Neuron (in vitro differentiated cells): ENCODE measurements around the gene SRD5A3.

Experiments
- H2AFZ ChIP-seq: one replicate; pipeline ENCODE4 v1.6.1; 2013; ENCODE audit warnings: low read depth, mild to moderate bottlenecking, inconsistent platforms, low read length, moderate library complexity
- H3K27me3 ChIP-seq: one replicate; pipeline ENCODE4 v1.6.1; 2013; ENCODE audit warnings: low read length; ENCODE audit not compliant: insufficient read depth
- H3K36me3 ChIP-seq: one replicate; pipeline ENCODE4 v1.6.1; 2013; ENCODE audit warnings: low read length; ENCODE audit not compliant: insufficient read depth
- H3K4me1 ChIP-seq: one replicate; pipeline ENCODE4 v1.6.1; 2013; ENCODE audit warnings: low read length; ENCODE audit not compliant: insufficient read depth
- H3K4me3 ChIP-seq: 2 replicates; pipeline ENCODE4 v1.5.1; 2013; ENCODE audit warnings: mild to moderate bottlenecking, low read length, moderate library complexity
- H3K9me3 ChIP-seq: one replicate; pipeline ENCODE4 v1.6.1; 2013; ENCODE audit warnings: low read length

The SRD5A3 gene

DNA sequence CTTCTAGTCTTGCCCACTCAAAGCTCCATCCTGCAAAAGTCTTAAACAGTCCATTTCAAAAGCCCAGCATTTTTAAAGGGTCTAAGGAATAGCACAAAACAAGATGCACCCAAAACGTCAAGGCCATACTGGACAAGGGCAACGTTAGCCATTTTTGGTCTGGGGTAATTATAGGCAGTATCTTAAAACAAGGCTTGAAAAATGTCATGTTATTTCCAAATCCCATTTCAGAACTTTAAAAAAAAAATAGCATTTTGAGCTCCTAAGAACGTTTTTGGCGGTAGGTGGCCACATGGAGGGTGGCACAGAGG, 49.1 kb downstream of the SRD5A3 start:
- Histone ChIP-seq H3K4me1 (peaks cover 26% of the 10 kb centered on the region), H3K27me3 (no peaks in the 10 kb centered on the region), H2AFZ (peak overlapping the region; percentile 83), H3K36me3 (peaks cover 3% of the 10 kb centered on the region), H3K4me3 (peak overlapping the region; percentile 96), H3K9me3 (no peaks in the 10 kb centered on the region)

DNA sequence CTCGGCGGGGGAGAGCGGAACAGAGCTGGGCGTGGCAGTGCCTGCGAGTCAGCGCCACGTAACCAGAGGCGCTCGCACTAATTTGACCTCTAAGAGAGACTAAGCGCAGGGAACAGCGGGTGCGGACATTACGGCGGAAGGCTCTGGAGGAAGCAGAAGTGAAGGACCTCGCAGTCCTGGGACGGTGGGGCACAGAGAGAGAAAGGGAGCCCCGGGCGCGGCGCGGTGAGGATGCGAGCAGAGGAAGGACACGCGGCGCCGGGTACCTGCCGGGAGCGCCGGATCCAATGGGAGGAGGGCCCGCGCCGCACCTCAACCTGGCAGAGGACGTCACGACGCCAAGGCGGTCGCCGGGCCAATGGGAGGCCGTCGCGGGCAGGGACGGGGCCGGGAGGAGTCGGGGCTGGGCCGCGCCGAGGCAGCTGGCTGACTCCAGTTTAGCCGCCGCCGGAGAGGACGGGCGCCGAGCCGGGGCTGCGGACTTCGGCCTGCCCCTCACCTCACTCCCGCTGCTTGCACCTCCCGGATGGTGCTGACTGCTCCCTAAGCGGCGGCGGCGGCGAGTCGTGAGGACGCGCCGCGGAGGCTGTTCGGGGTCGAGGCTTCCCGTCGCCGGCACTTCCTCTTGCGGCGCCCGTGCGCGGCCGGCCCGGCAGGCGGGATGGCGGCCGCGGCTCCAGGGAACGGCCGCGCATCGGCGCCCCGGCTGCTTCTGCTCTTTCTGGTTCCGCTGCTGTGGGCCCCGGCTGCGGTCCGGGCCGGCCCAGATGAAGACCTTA, 49.7 kb downstream of the SRD5A3 start, which contains the start of gene TMEM165:
TSS of gene TMEM165 (plus strand) at position 429 of the 779 bp plus-strand sequence. CDS start at position 662, 233 bp downstream.
- Histone ChIP-seq H3K4me1 (peaks cover 26% of the 10 kb centered on the region), H2AFZ (peak within 1 kb of the TSS; percentile 83), H3K36me3 (peaks cover 5% of the 10 kb centered on the region), H3K4me3 (peak within 1 kb of the TSS; percentile 96), H3K9me3 (no peaks in the 10 kb centered on the region), H3K27me3 (no peaks in the 10 kb centered on the region)

DNA sequence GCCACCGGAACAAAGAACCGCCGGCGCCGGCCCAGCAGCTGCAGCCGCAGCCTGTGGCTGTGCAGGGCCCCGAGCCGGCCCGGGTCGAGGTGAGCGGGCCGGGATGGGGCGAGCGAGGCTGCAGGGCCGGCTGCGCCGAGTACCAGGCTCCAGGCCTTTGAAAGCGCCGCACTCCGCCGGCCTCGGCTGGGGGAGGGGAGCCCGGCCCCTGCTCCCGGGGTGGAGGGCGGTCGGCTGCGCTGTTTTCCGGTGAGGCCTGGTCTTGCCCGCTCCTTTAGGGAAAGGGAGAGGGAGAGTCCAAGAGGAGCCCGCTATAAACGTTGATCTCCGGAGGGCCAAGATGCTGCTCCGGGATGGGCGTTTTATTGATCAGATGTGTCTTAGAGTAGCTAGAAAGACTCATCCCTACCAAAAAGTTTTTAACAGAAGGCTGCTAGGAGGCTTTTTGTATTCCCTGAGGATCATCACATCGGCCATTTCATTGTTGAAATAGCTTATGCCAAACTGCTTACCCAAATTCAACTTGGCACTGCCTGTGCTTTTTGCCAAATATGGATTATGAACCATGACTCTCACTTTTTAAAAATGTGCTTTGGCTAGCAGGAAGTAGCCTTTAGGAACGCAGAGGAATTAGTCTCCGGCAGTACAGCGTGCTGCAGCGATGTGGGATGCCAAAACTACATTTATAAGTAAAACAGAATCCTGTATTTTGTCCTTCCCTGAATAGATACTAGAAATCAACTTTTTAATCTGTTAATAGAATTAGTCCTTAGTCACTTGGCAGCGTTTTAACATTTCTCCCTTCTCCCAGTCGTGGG, 50.5 kb downstream of the SRD5A3 start:
- H3K9me3 ChIP-seq, result no peaks in the 10 kb centered on the region
- peak overlapping the region; percentile 83 for H2AFZ ChIP-seq
- peak overlapping the region; percentile 96 for H3K4me3 ChIP-seq
- peaks cover 26% of the 10 kb centered on the region for H3K4me1 ChIP-seq
- no peaks in the 10 kb centered on the region for H3K27me3 ChIP-seq
- peaks cover 13% of the 10 kb centered on the region for H3K36me3 ChIP-seq

DNA sequence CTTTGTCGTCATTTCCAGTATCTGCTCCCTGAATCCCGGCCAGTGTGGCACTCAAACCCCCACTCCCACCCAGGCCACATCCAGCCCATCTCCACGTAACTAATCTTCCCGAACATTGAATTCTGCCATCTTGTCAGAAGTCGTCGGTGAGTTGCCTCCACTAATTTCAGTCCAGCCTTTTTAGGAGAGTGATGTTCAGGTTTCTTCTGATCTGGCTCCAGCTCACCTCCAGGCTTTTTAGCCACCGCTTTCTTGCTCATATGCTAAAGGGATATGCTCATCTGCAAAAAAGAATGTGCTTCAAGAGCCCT, 51.0 kb downstream of the SRD5A3 start:
- Histone ChIP-seq H2AFZ (no peak overlapping the region), H3K4me3 (peak overlapping the region; percentile 96), H3K36me3 (peaks cover 13% of the 10 kb centered on the region), H3K27me3 (no peaks in the 10 kb centered on the region), H3K4me1 (peaks cover 26% of the 10 kb centered on the region), H3K9me3 (no peaks in the 10 kb centered on the region)

DNA sequence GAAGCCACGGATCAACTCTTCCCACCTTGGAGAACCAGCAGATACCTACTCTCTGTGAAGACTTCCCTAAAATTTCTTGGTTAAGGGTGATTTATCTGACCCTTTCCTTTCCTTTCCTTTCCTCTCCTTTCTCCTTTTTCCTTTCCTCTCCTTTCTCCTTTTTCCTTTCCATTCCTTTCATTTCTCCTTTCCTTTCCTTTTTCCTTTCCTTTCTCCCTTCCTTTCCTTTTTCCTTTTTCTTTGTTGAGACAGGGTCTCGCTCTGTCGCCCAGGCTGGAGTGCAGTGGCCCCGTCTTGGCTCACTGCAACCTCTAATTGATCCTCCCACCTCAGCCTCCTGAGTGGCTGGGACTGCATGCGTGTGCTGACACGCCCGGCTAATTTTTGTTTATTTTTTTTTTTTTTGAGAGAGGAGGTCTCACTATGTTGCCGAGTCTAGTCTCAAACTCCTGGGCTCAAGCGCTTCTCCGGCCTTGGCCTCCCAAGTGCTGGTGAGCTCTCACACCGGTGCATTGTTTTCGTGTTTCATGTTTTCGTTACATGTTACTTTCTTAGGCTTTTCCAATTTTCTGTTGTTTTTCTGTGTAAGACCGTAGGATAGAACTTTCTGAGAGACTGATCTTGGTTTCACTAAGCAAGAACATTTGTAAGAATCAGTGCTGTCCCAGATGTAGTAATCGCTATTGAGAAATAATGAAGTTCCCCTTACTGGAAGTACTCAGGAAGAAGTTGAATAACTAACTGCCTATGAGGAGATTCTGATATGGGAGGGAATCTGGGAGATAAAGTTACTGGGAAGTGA, 51.7 kb downstream of the SRD5A3 start:
- Histone ChIP-seq H2AFZ (no peak overlapping the region), H3K27me3 (no peaks in the 10 kb centered on the region), H3K4me1 (peaks cover 26% of the 10 kb centered on the region), H3K4me3 (peak overlapping the region; percentile 96), H3K36me3 (peaks cover 13% of the 10 kb centered on the region), H3K9me3 (no peaks in the 10 kb centered on the region)

DNA sequence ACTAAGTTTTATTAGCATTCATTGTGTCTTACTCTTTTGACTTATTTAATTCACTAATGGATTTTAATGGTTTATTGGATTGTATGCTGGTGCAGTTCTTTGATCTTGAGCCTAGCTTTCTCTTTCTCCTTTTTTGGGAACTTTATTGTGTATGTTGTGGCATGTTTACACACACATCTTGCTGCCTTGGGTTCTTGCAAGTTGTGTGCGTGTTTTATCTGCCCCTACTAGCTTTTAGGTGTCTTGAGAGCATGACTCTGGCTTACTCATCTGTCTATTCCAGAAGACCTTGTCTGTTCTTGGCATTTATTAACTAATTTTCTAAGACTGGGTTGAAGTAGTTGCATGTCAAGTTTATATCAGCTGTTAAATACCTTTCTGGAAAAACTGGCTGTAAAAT, 52.4 kb downstream of the SRD5A3 start:
- H3K4me3 ChIP-seq, result peak overlapping the region; percentile 96

DNA sequence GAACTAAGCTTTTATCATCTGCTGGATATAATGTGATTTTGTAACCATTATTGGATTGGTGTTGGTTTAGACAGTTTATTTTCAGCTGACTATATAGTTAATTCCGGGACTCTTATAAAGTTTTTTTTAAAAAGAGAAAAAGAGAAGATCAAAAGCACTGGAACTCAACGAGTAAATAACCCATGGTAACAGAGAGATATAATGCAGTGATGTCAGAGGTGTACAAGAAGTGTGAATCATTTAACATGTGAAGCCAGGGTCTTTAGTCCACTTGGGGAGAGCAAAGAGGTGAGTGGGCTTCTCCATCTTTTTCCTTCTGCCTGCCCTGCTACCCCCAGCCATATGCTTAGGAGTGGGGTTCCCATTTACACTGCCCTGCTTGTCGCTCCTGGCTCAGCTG, 52.9 kb downstream of the SRD5A3 start:
- Histone ChIP-seq H3K36me3 (peaks cover 21% of the 10 kb centered on the region), H3K9me3 (peaks cover 2% of the 10 kb centered on the region), H2AFZ (no peak overlapping the region), H3K4me3 (peak overlapping the region; percentile 96), H3K4me1 (peaks cover 26% of the 10 kb centered on the region), H3K27me3 (no peaks in the 10 kb centered on the region)

More for the DNA sequence above, 52.4 kb downstream of the SRD5A3 start:
- Histone ChIP-seq H3K9me3 (no peaks in the 10 kb centered on the region), H3K27me3 (no peaks in the 10 kb centered on the region), H3K4me1 (peaks cover 26% of the 10 kb centered on the region), H3K36me3 (peaks cover 16% of the 10 kb centered on the region), H2AFZ (no peak overlapping the region)

DNA sequence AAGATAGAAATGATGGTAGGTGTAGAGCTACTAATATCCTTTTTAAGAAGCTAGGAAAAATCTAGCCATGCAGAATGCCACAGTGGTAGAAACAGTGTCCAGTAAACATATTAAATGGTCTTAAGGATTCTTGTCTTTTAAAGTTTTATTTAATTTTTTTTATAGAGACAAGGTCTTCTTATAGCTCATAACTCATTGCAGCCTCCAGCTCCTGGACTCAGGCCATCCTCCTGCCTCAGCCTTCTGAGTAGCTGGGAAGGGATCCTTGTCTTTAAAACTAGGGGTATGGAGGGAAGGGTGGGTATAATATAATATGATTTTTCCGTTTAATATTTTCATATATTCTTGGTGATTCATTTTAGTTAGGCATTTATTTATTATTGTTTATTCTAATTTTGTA, 53.5 kb downstream of the SRD5A3 start:
- Histone ChIP-seq H2AFZ (no peak overlapping the region), H3K4me3 (no peak overlapping the region), H3K4me1 (peaks cover 26% of the 10 kb centered on the region), H3K36me3 (peaks cover 25% of the 10 kb centered on the region), H3K27me3 (no peaks in the 10 kb centered on the region), H3K9me3 (peaks cover 2% of the 10 kb centered on the region)

DNA sequence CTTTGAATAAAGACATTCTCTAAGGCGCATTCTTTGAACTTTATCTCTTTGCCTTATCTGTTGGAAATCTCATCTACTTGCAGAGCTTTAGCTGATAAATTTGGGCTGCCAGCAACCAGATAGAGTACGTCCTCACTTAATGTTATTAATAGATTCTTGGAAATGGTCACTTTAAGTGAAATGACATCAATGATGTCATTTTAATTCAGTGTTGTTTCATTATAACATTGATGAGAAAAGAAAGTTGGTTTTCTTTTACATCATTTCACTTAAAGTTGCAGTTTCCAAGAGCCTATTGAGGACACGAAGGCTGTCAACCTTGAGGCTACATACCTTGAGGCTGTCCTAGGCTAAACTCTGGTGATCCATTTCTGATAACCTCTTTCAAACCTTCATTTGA, 59.0 kb downstream of the SRD5A3 start:
- no peaks in the 10 kb centered on the region for H3K27me3 ChIP-seq
- peaks cover 59% of the 10 kb centered on the region for H3K36me3 ChIP-seq
- no peak overlapping the region for H2AFZ ChIP-seq
- no peak overlapping the region for H3K4me3 ChIP-seq
- H3K4me1 ChIP-seq, result no peaks in the 10 kb centered on the region
- peaks cover 4% of the 10 kb centered on the region for H3K9me3 ChIP-seq

DNA sequence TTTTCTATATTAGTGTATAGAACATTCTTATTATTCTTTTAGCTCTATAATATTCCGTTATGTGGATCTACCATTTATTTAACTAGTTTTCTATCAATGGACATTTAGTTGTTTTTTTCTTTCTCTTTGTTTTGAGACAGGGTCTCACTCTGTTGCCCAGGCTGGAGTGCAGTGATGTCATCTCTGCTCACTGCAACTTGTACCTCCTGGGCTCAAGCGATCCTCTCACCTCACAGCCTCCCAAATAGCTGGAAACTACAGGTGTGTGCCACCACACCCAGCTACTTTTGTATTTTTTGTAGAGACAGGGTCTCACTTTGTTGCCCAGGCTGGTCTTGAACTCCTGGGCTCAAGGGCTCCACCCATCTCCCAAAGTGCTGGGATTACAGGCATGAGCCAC, 60.5 kb downstream of the SRD5A3 start:
- H3K4me1 ChIP-seq, result no peaks in the 10 kb centered on the region
- peaks cover 51% of the 10 kb centered on the region for H3K36me3 ChIP-seq
- H3K4me3 ChIP-seq, result no peak overlapping the region
- H3K27me3 ChIP-seq, result no peaks in the 10 kb centered on the region
- H3K9me3 ChIP-seq, result peaks cover 4% of the 10 kb centered on the region
- no peak overlapping the region for H2AFZ ChIP-seq

DNA sequence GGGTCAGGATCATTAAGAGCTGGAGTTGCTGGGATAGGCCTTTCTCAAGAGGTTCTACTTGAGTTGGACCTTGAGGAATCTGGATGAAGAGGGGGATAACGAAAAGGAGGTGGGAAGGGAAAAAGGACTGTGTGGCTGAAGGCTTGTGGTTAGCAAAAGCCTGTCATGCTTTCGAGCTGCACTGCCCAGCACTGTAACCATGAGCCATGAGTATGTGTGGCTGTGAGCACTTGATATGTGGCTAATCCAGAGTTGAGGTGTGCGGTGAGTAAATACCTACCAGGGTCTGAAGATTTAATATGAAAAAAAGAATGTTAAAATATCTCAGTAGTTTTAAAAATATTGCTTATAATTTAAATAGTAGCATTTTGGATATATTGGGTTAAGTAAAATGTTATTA, 61.1 kb downstream of the SRD5A3 start:
- Histone ChIP-seq H2AFZ (no peak overlapping the region), H3K4me3 (no peak overlapping the region), H3K4me1 (no peaks in the 10 kb centered on the region), H3K9me3 (peaks cover 4% of the 10 kb centered on the region), H3K27me3 (no peaks in the 10 kb centered on the region), H3K36me3 (peaks cover 53% of the 10 kb centered on the region)

DNA sequence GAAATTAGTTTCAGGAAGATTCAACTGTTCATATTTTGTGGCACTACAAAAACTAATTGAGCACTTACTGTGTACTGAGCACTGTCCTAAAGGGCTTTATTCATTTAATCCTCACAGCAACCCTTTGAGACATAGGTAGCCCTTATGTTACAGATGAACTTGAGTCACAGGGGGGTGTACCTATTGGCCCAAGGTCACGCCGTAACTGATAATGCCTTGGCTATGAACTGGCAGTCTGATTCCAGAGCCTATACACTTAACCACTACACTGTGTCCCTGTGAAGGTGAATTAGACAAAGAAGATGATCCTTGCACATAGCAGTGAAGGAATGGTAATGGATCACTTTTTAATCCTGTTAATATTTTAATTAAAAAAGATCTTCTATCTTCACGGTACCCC, 61.7 kb downstream of the SRD5A3 start:
- no peaks in the 10 kb centered on the region for H3K4me1 ChIP-seq
- no peaks in the 10 kb centered on the region for H3K27me3 ChIP-seq
- H2AFZ ChIP-seq, result no peak overlapping the region
- H3K36me3 ChIP-seq, result peaks cover 53% of the 10 kb centered on the region
- H3K9me3 ChIP-seq, result peaks cover 4% of the 10 kb centered on the region
- no peak overlapping the region for H3K4me3 ChIP-seq
